HTR-8/SVneo (cell line): ENCODE data around the gene CADPS2.
A peak's percentile ranks its signal among the peaks of the same experiment; 100 is the strongest.

Experiments
- DNase-seq: peaks from one replicate; pipeline ENCODE4 v3.0.0; 2011; ENCODE audit warnings: low spot score, mixed read lengths; ENCODE audit not compliant: insufficient read length
- FAIRE-seq: peaks from 2 replicates; lab custom pipeline; 2011; peaks lifted over from hg19 to GRCh38; lab: Jason Lieb, UNC

CADPS2 gene

GRCh38 chr7:122553761-122554160 lies 332.5 kb downstream of the CADPS2 start:
- FAIRE-seq = no peak

GRCh38 chr7:122552769-122553168 lies 333.5 kb downstream of the CADPS2 start:
- FAIRE-seq (no peak), DNase-seq (no peak)

More at GRCh38 chr7:122553761-122554160, 332.5 kb downstream of the CADPS2 start:
- DNase-seq = no peak

- FAIRE-seq = no peak
- DNase-seq = no peak
These were observed 335.7 kb downstream of the CADPS2 start for GRCh38 chr7:122550545-122550944.

GRCh38 chr7:122549578-122549977 lies 336.7 kb downstream of the CADPS2 start:
- FAIRE-seq = no peak

GRCh38 chr7:122546496-122546895 lies 339.8 kb downstream of the CADPS2 start:
- DNase-seq = no peak
- FAIRE-seq = no peak

More at GRCh38 chr7:122549578-122549977, 336.7 kb downstream of the CADPS2 start:
- no peak for DNase-seq

GRCh38 chr7:122544463-122544862 lies 341.8 kb downstream of the CADPS2 start:
- no peak for DNase-seq
- FAIRE-seq = no peak

- FAIRE-seq (no peak), DNase-seq (no peak)
These were observed 342.4 kb downstream of the CADPS2 start for GRCh38 chr7:122543891-122544290.

GRCh38 chr7:122543166-122543565 lies 343.1 kb downstream of the CADPS2 start:
- no peak for DNase-seq
- FAIRE-seq = no peak

- DNase-seq (no peak), FAIRE-seq (no peak)
These were observed 351.2 kb downstream of the CADPS2 start for GRCh38 chr7:122535086-122535485.

- no peak for FAIRE-seq
- no peak for DNase-seq
These were observed 353.6 kb downstream of the CADPS2 start for GRCh38 chr7:122532406-122533269.

- DNase-seq = peak; percentile 5
These were observed 357.3 kb downstream of the CADPS2 start for GRCh38 chr7:122528879-122529481.

GRCh38 chr7:122525355-122525754 lies 360.9 kb downstream of the CADPS2 start:
- DNase-seq = no peak
- FAIRE-seq = no peak

More at GRCh38 chr7:122528879-122529481, 357.3 kb downstream of the CADPS2 start:
- no peak for FAIRE-seq

GRCh38 chr7:122521767-122522166 lies 364.5 kb downstream of the CADPS2 start:
- DNase-seq = no peak
- FAIRE-seq = no peak

GRCh38 chr7:122520971-122521555 lies 365.2 kb downstream of the CADPS2 start:
- no peak for FAIRE-seq
- no peak for DNase-seq

- DNase-seq (no peak), FAIRE-seq (no peak)
These were observed 367.8 kb downstream of the CADPS2 start for GRCh38 chr7:122518488-122518887.

GRCh38 chr7:122517576-122517975 lies 368.7 kb downstream of the CADPS2 start:
- no peak for FAIRE-seq

GRCh38 chr7:122515404-122515803 lies 370.9 kb downstream of the CADPS2 start:
- no peak for FAIRE-seq
- no peak for DNase-seq

More at GRCh38 chr7:122517576-122517975, 368.7 kb downstream of the CADPS2 start:
- DNase-seq = no peak

GRCh38 chr7:122511268-122511667 lies 375.0 kb downstream of the CADPS2 start:
- no peak for FAIRE-seq

GRCh38 chr7:122507591-122507990 lies 378.7 kb downstream of the CADPS2 start:
- FAIRE-seq (no peak), DNase-seq (no peak)

More at GRCh38 chr7:122511268-122511667, 375.0 kb downstream of the CADPS2 start:
- no peak for DNase-seq

- FAIRE-seq (no peak), DNase-seq (no peak)
These were observed 394.3 kb downstream of the CADPS2 start for GRCh38 chr7:122492007-122492406.

GRCh38 chr7:122488241-122488640 lies 398.0 kb downstream of the CADPS2 start:
- DNase-seq (no peak), FAIRE-seq (no peak)
